Mammary epithelial cell (primary cell): ENCODE results near the gene HELT.

Source experiments
- EZH2 ChIP-seq: IDR thresholded peaks from 2 replicates; pipeline ENCODE4 v1.6.1; 2012; ENCODE audit warnings: low read length, inconsistent platforms, borderline replicate concordance
- TF ChIP-seq, protein P1 (sequence below), 2 donors: IDR thresholded peaks in 1 of 2; conservative IDR thresholded peaks in 1 of 2; 2 replicates each; pipeline ENCODE4 v1.5.1; 2011 to 2012; ENCODE audit warnings: inconsistent platforms in 2 of 2, low read length in 2 of 2, mild to moderate bottlenecking in 2 of 2, control low read depth in 1 of 2, low read depth in 1 of 2; ENCODE audit not compliant: insufficient read depth in 1 of 2; ENCODE audit errors: extremely low read depth in 1 of 2

GRCh38 chr4:184978211-184978610 lies 40.1 kb upstream of the HELT start:
- TF ChIP-seq, protein P1, sequence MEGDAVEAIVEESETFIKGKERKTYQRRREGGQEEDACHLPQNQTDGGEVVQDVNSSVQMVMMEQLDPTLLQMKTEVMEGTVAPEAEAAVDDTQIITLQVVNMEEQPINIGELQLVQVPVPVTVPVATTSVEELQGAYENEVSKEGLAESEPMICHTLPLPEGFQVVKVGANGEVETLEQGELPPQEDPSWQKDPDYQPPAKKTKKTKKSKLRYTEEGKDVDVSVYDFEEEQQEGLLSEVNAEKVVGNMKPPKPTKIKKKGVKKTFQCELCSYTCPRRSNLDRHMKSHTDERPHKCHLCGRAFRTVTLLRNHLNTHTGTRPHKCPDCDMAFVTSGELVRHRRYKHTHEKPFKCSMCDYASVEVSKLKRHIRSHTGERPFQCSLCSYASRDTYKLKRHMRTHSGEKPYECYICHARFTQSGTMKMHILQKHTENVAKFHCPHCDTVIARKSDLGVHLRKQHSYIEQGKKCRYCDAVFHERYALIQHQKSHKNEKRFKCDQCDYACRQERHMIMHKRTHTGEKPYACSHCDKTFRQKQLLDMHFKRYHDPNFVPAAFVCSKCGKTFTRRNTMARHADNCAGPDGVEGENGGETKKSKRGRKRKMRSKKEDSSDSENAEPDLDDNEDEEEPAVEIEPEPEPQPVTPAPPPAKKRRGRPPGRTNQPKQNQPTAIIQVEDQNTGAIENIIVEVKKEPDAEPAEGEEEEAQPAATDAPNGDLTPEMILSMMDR (conservative IDR thresholded peaks at IDR 0.05 in 1 of 2, IDR thresholded peaks at IDR 0.05 in 1 of 2; ENCODE audit: extremely low read depth in 1 of 2, insufficient read depth in 1 of 2, low read depth in 1 of 2, low read length in 2 of 2) = no peak
- TF ChIP-seq EZH2 = no peak
